Measurements from ENCODE around the gene PDE8B.

PDE8B gene

DNA sequence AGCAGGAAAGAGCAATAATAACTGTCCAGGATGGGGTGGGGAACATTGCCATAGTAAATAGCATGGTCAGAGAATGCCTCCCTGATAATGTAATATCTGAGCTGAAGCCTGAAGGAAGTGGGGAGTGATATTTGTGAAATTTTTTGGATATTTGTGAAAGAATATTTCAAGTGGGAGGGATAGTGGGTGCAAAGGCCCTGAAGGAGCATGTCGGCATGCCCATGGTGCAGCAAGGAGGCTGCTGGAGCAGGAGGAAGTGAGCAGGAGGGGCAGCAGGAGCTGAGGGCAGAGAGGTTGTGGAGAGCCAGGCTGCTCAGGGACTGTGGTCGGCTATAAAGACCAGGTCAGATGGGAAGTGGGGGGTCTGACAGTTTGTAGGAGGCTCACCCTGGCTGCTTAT, 21.1 kb upstream of the PDE8B start:
- DNase-seq = no peak

DNA sequence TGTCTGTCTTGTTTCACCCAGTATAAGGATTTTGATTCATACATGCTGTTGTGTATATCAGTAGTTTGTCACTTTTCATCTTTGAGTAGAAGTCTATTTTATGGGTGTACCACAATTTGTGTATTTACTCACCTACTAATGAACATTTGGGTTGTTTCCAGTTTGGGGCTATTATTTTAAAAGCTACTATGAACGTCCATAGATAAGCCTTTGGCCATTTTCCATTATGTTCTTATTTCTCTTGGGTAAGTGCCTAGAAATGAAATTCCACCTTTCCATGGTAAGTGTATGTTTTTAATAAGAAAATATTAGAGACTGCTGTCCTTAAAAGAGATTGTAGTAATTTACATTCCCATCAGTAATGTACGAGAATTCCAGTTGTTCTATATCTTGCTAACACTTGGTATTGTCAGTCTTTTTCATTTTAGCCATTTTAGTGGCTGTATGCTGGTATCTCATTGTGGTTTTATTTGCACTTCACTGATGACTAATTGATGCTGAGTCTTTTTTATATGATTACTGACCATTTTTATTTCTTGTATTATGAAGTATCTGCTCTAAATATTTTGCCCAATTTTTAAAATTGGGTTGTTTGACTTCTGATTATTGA, 17.9 kb upstream of the PDE8B start:
- no peak for DNase-seq

DNA sequence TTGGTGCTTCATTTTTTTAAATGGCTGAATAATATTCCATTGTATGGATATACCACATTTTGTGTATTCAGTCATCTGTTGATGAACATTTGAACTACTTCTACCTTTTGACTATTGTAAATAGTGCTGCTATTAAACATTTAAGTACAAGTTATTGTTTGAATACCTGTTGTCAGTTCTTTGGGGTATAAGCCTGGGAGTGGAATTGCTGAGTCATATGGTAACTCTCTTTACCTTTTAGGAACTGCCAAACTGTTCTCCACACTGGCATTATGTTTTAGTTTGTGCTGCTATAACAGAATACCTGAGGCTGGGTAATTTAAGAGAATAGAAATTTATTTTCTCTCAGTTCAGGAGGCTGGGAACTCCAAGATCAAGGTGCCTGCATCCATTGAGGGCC, 15.7 kb upstream of the PDE8B start:
- no peak for DNase-seq

DNA sequence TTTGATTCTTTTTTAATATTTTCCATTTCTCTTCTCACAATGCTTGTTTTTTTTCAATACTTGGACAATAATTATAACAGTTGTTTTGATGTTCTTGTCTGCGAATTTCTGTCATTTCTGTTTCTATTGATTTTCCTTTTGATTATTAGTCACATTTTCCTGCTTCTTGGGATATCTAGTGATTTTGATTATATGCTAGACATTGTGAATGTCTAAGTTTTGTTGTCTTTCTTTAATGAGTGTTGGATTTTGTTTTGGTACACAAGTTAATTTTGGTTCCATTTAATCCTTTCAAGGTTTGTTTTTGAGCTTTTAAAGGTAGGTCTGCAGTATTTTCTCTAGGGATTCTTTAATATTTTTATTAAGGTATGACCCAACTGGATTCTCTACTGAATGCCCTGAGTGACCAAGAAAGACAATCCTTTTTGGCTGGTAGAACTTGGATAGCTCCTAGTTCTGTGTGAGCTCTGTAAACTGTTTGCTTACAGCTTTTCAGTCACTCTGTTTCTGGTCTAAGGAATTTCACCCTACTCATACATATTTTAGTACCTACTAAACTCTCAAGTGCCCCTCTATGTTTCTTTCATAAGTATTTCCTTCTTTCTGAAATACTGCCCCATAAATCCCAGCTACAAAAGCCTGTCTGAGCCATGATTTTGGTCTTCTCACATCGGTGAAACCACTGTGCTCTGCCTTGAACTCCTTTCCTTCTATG, 12.5 kb upstream of the PDE8B start:
- DNase-seq = no peak

DNA sequence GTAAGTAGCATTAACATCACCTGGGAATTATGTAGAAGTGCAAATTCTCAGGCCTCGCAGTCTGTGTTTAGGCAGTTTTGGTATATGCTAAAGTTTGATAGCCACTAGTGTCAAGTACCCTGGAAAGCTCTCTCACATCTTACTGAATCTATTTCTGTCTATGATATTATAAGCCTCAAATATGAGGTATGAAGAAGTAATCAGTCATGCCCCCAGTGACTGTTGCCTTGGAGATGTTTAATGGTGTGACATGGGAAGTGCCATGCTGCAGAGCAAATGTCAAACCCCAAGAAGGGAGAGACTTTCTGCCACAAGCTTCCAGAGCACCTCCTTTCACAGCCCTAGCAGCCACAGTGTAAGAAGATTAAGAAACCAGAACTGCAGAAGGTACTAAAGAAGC, 9.8 kb upstream of the PDE8B start:
- DNase-seq = no peak

DNA sequence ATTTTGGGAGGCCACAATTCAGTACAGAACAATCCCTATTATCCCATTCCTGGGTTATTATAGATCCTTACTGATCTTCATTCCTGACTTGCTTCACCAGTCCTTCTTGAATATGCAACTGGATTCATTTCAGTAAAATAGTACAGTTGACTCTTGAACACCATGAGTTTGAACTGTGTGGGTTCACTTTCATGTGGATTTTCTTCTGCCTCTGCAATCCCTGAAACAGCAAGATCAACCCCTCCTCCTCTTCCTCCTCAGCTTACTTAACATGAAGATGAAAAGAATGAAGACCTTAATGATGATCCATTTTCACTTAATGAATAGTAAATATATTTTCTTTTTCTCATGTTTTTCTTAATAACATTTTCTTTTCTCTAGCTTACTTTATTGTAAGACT, 8.3 kb upstream of the PDE8B start:
- no peak for DNase-seq

DNA sequence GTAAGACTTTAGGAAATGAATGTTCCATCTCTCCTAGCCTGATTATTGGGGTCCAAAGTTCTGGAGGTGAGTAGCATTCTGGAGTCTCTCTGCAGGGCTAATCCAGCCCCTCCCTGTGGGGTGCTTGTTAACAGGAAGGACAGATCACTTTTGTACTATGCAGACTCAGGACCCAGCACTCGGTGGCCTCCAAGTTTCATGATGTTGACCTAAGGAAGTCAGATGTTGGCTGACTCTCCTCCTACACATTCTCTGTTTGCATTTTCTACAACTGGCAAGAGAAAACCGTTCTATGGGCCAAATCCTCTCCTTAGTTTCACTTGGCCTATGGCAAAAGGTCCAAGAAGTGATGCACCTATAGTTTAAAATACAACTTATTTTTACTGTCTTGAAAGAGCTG, 5.5 kb upstream of the PDE8B start:
- no peak for DNase-seq

DNA sequence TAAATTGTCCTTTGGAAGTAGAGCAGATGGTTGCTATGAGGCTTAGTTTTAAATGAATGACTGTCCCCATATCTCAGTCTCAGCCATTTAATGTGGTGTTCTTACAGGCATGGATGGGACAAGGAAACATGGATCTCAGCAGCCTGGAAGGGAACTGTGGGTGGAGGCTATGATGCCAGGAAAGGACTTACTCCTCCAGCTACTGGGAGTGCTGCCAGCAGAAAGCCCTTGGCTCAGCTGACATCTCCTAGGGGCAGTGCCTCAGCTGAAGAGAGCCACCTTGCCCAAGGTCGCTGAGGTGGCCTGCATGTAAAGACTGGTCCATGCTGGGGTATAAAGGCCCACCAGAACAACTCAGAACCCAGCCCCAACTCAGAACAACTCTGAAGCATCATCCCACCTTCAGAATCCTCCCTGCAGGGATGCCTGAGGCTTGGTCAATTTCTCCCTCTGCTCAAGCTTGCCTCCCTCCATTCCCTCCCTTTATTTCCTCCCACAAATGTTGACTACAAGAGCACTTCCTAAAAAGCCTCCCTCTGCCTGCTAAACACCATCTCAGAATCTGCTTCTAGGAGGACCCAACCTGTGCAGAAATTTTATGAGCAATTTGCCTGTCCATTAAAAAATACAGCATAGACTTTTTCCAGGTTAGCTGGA, 1.8 kb upstream of the PDE8B start:
- no peak for DNase-seq

DNA sequence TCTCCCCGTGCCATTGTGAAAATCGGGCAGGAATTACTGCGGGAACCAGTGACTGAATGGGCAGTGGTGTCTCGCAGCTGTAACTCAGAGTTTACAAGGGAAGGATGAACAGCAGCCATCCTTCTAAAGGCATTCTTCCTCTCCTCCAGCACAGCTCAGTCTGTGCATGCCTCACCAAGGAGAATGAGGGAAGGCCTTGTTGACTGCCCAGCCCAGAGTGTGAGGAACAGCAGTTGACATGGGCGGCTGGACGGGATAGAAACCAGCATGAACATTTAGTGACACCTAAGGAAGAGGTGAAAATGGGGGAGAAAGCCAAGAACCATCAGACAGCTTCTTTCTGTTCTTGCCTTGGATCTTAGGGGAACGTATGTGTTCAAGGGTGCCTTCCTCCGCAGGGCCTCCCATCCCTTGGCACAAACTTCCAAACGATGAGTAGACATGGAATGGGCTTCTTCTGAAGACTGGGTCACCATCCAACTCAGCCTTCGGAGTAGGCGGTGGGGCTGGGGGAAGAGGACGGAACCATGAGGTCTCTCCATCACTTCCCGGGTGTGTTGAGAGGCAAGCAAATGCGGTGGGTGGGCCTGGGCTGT, 887 bp upstream of the PDE8B start:
- no peak for DNase-seq

DNA sequence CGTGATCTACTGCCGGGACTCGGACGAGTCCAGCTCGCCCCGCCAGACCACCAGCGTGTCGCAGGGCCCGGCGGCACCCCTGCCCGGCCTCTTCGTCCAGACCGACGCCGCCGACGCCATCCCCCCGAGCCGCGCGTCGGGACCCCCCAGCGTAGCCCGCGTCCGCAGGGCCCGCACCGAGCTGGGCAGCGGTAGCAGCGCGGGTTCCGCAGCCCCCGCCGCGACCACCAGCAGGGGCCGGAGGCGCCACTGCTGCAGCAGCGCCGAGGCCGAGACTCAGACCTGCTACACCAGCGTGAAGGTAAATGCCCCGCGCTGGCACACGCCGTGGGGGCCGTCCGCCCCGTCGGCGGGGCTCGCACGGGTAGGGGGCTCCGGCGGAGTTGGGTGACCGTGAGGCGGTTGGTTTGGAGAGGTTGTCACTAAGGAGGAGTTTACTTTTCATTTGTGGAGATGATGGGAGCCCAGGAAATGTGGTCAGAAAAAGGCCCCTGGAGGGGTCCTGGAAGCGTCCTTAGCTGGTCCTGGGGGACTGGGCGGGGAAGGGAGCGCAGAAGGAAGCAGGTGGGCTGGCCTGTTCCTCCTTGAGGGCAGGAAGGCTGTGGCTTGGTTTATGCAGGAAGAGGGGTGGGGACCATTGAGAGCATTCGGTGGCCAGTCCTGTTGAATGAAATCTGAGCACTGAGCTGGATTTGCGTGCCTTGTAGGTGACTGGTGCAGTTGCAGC, 647 bp downstream of the PDE8B start:
- DNase-seq = no peak

DNA sequence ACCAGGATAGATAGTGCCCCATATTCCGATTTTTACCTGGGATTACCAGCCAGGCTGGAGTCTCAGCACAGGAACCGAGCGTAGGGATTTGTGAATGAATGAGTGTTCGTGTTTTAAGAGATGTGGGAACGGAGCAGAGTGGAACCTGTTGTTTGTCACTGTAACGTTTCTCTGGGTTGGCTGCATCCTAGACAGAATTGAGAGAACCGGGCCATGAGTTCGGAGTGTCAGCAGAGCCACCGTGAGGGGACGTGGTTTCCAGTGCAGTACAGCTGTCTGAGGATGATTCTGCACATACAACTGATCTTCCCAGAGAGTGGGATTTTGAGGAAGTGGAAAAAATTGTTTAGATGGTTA, 1.2 kb downstream of the PDE8B start:
- DNase-seq = no peak

DNA sequence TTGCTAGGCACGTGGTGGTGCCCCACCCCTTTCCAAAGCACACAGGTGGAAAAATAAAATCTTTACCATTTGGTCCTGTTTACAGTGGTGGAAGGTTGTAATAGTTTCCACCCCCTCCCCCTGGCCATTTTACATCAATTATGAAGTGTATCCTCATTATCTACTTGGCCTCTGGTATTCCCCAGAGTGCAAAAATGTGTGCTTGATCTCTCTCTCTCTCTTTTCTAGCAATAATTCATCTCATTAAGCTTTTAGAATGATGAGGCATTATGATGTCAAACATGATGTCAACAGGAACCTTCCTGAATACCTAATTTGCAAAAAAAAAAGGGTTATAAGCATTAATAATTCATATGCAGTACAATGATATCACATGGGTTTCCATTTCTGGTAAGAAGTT, 3.1 kb downstream of the PDE8B start:
- DNase-seq = no peak

DNA sequence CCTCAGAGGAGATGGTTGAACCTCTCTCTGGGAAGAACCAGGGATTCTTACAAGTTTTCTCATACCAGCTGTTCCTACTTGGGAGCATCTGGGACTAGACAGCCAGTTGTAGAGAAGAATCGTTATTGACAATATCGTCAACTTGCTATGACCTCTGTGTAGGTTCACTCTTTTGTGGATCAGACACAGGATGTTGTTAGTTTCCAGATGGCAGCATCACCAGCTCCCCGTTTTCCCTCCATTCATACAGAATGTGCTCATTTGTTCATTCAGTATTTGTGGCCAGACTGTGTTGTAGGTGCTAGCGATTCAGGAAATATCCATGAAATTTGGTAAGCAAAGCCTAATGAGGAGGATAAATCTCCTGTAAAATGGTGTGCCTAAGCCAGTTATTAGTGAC, 3.7 kb downstream of the PDE8B start:
- no peak for DNase-seq

DNA sequence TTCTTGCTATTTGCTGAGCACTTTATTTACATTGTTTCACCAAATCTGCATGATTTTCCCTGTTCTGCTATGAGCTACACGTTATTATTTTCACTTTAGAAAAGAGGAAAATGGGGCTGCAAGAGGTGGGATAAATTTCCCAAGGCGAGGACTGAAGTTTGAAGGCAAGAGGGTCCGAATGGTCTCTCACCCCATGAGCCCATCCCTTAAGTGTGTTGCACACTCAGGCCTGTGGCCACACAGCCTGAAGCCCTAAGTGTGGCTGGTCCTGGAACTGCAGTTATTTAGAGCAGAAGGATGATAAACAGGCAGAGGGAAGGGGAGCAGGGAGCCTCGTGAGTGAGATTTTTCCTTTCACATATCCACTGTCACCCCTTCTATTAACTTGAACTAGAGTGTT, 7.8 kb downstream of the PDE8B start:
- DNase-seq = no peak

DNA sequence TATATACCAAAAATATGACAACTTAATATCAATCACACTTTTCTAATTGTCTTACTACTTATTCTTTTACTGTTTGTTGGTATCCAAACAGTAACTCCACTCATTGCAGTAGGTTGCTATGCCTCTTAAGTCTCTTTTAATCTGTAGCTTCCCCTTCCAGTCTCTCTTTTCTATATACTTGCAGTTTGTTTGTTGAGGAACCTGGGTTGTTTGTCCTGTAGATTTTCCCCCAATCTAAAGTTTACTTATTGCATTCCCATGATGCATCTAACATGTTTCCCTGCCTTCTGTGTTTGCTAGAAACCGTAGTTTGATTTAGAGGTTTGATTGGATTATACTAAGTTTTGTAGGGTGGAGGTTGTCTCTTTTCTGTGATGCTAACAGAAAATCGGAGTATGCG, 10.6 kb downstream of the PDE8B start:
- no peak for DNase-seq

DNA sequence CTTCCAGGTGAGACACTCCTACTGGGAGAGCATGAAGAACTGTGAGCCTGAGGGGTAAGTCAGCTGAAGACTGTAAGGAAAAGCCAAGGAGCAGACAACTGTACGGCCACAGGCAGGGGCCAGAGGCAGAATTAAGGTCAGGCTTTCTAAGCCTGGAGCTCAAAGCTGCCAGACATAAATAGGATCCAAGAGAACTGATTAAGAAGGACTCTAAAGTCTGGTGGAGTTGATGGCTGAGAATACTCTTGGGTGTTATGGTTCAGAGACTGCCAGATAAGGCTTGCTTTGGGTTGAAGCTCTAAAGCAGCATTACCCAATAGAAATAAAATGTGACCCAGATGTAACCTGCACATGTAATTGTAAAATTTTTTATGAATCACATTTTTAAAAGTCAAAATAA, 12.2 kb downstream of the PDE8B start:
- no peak for DNase-seq

DNA sequence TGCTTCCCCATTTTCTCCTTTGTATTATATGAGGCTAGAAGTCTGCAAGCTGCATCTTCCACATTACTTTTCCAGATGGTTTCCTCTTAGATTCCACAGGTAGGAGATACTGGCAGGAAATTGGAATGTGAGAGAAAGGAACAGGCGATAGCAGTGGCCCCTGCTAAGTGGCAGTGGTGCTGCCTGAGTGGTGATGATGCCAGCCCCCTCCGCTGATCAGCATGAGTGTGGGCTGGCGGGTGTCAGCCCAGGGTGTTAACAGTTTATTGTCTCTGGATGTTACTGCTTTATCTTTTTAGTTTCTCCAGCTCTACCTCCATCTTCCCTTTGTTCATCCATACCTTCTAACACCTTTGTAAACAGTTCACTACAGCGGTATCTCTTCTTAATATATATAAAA, 13.2 kb downstream of the PDE8B start:
- DNase-seq = no peak

DNA sequence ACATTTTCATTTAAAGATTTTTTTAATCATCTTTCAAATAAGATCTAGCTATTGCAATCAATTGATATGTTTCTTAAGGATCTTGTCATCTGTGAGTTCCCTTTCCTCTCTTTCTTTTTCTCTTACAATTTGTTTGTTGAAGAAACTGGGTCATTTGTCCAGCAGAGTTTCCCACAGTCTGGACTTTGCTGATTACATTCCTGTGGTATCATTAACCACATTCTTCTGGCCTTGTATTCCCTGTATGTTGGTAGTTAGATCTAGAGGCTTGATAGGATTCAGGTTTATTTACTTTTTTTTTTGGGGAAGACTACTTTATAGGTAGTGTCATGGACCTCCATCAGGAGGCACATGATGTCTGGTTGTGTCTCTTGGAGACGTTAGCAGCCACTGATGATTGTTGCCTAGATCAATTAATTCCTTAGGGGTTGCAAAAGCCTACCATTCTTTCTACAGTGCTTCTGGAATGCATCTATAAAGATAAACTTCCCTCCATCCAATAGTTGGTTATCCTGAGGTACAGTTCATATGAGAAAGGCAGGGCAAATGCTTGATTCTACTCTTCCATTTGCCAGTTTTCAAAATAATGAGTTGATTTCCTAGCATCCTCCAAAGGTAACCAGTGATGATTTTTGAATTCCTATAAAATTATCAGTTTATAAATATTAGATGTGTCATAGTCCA, 14.3 kb downstream of the PDE8B start:
- DNase-seq = no peak

DNA sequence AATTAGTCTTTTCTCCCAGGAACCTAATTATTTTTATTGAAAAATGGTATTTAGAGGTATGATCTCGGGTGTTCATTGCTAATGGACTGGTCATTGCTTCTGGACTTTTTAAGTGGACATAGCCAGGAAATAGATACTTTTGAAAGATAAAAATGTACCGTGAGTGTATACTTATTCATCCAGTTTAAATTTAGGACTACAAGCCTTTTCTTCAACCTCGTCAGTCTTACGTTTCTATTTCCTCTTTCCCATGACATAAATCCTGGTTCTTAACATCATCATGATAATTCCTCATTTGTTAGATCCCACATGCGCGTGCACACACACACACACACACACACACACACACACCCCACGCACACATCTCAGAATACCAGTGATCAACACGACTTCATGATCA, 15.1 kb downstream of the PDE8B start:
- DNase-seq = no peak

DNA sequence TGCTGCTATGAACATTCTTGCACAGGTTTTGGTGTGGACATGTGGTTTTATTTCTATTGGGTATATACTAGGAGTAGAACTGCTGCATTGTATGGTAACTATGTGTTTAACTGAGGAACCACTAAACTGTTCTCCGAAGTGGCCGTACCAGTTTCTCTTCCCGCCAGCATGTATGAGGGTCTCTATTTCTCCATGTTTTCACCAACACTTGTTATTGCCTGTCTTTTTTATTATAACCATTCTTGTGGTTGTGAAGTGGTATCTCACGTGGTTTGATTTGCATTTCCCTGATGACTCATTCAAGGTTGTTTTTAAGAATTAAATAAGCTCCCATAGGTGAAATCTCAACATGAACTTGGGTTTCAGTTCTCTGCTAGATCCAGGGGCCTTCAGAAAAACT, 19.4 kb downstream of the PDE8B start:
- no peak for DNase-seq

DNA sequence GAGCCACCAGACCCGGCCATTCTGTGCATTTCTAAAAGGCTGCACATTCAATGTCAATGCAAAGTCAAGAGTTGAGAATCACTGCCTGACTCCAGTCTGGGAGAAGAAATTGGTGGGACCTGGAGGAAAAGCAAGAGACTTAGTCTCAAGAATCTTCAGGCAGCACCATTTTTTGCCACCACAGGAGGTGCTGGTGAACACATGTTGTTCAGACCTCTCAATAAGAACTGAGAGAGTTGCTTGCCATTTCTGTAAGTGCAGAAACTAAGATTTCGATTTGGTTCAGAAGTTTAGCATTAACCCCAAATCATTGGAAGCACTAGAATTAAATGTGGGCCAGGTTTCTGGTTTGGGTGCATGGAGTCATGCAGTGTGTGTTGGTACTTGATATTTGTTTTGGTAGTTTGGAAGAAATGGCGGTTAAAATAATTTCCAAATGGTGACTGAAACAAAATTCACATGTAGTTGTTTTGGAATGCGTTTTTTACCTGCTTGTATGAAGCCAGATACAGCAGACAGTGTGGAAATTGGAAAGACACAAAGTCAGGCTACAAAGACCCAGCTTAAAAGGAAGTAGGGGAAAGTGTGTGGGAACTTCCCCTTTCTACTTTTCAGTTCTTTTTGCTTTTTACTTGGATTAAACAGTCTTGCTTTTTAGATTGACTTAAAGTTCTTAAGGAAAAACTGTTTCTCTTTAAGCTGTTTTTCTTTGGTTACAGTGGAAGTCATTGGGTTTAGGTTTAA, 20.4 kb downstream of the PDE8B start:
- DNase-seq = no peak

DNA sequence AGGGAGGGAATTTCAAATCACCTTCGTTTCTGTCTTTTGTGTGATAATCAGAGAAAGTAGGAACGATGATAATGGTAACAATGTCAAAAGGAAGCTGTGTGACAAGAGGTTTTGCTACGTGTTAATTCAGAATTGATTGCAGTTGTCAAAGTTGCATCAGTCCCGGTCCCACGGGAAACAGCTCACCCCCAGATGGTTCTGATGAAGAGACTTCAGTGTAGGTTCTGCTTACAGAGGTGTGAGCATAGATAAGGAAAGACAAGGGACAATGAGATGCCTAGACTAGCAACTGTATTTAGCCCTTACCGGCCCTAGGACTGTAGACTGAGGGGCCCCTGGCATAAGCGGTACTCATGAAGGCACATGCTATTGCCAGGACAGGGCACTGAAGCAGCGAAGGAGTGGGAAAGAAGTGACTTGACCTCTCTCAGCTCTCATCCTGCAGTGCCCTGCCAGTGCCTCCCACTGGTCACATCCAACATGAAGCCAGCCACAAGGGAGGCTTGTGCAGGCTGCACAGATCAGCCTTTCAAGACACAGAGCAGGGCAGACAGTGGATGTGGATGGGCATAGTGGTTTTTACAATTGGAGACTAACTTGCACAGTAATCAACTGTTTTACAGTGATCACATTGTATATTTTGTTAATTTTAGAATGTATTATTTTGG, 21.1 kb downstream of the PDE8B start:
- DNase-seq = no peak
